Neural progenitor cell (in vitro differentiated cells): ENCODE data around the gene TFCP2. TPM values are rescaled to one million over a fixed set of nuclear protein-coding genes. Genes with fewer than 3 reads are reported as not detected.

Source experiments
- DNase-seq: peaks from one replicate; pipeline ENCODE4 v3.0.0-alpha.2; 2016; ENCODE audit warnings: low spot score
- H2AFZ ChIP-seq: fragments of 200-600 bp; sonication (generic); replicated peaks from 2 replicates; pipeline ENCODE4 v1.6.1; 2016; ENCODE audit warnings: antibody characterized with exemption
- H3F3A ChIP-seq: fragments of 200-600 bp; sonication (generic); 2 replicates; pipeline ENCODE4 v1.6.1; 2016; ENCODE audit warnings: antibody characterized with exemption, low read depth
- H3K27ac ChIP-seq: fragments of 200-600 bp; sonication (generic); 2 replicates; pipeline ENCODE4 v1.5.1; 2016; ENCODE audit warnings: mild to moderate bottlenecking
- H3K27me3 ChIP-seq: fragments of 200-600 bp; sonication (generic); 2 replicates; pipeline ENCODE4 v1.6.1; 2016; ENCODE audit warnings: mild to moderate bottlenecking, moderate library complexity
- H3K36me3 ChIP-seq: fragments of 200-600 bp; sonication (generic); 2 replicates; pipeline ENCODE4 v1.5.1; 2016
- H3K4me1 ChIP-seq: fragments of 200-600 bp; sonication (generic); 2 replicates; pipeline ENCODE4 v1.6.1; 2016; ENCODE audit warnings: mixed run types
- H3K4me2 ChIP-seq: fragments of 200-600 bp; sonication (generic); 2 replicates; pipeline ENCODE4 v1.6.1; 2016
- H3K4me3 ChIP-seq: fragments of 200-600 bp; sonication (generic); 2 replicates; pipeline ENCODE4 v1.5.1; 2016
- H3K79me2 ChIP-seq: fragments of 200-600 bp; sonication (generic); 2 replicates; pipeline ENCODE4 v1.6.1; 2016; ENCODE audit warnings: low read depth
- H3K9ac ChIP-seq: fragments of 200-600 bp; sonication (generic); 2 replicates; pipeline ENCODE4 v1.6.1; 2016
- H3K9me3 ChIP-seq: fragments of 200-600 bp; sonication (generic); 2 replicates; pipeline ENCODE4 v1.5.1; 2016; ENCODE audit warnings: low read depth
- H4K20me1 ChIP-seq: fragments of 200-600 bp; sonication (generic); 2 replicates; pipeline ENCODE4 v1.6.1; 2016; ENCODE audit warnings: low read depth
- H3K27ac Mint-ChIP-seq: 3 replicates; pipeline ENCODE4 v1.8.0; 2021; ENCODE audit warnings: mixed read lengths
- H3K27me3 Mint-ChIP-seq: 2 replicates; pipeline ENCODE4 v1.8.0; 2022; ENCODE audit warnings: low read depth, mild to moderate bottlenecking, inconsistent platforms, moderate library complexity, mixed read lengths; ENCODE audit not compliant: insufficient read depth
- H3K36me3 Mint-ChIP-seq: 3 replicates; pipeline ENCODE4 v1.8.0; 2021; ENCODE audit warnings: mixed read lengths
- H3K4me1 Mint-ChIP-seq: 3 replicates; pipeline ENCODE4 v1.8.0; 2021; ENCODE audit warnings: mixed read lengths
- H3K4me3 Mint-ChIP-seq: 3 replicates; pipeline ENCODE4 v1.8.0; 2021; ENCODE audit warnings: mild to moderate bottlenecking, moderate library complexity, mixed read lengths
- H3K9me3 Mint-ChIP-seq: 3 replicates; pipeline ENCODE4 v1.8.0; 2020; ENCODE audit warnings: mixed read lengths
- CTCF ChIP-seq: fragments of 200-600 bp; sonication (generic); IDR thresholded peaks from 2 replicates; pipeline ENCODE4 v1.5.1; 2017; ENCODE audit warnings: antibody characterized with exemption, mild to moderate bottlenecking
- EZH2 ChIP-seq: fragments of 200-600 bp; sonication (generic); IDR thresholded peaks from 2 replicates; pipeline ENCODE4 v1.6.1; 2017; ENCODE audit warnings: antibody characterized with exemption, mild to moderate bottlenecking, moderate library complexity
- EZH2phosphoT487 ChIP-seq: fragments of 200-600 bp; sonication (generic); IDR thresholded peaks from 2 replicates; pipeline ENCODE4 v1.6.1; 2017; ENCODE audit warnings: antibody characterized with exemption
- total RNA-seq: library from RNA; depleted of rRNA; stranded (reverse); fragments of >200 nt; gene quantifications from 2 replicates; pipeline ENCODE4 v1.2.3, GENCODE V29; 2015; ENCODE audit warnings: low replicate concordance

The TFCP2 gene
- total RNA-seq, 1 donor from 2014 or later, result 28.8 TPM

DNA sequence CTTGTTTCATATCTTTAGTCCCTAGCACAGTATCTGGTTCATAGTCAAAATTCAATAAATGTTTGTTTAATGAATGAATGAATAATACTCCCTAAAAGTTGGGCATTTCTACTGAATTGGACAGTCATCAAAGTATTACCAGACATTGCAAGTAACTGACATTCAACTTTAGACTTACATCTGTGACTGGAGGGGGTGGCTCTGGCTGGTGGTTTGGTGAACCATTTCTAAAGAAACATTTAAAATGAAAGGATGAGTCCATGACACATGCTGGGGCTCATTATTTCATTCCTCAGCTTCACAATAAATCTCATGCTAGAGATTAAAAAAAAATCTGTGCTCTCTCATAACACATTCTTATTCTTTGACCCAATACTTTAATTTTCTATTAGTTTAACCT, 69.0 kb downstream of the TFCP2 start:
- no peak overlapping the region for H3K4me3 ChIP-seq
- no peak for TF ChIP-seq EZH2
- no peak for TF ChIP-seq CTCF
- no peak for TF ChIP-seq EZH2phosphoT487
- H3K27me3 Mint-ChIP-seq, result no peaks in the 10 kb centered on the region
- no peak overlapping the region for H3K4me2 ChIP-seq
- H3K36me3 ChIP-seq, result peaks cover 21% of the 10 kb centered on the region
- H3K9ac ChIP-seq, result no peak overlapping the region
- peaks cover 4% of the 10 kb centered on the region for H3K4me1 Mint-ChIP-seq
- no peaks in the 10 kb centered on the region for H3K9me3 Mint-ChIP-seq
- H3K79me2 ChIP-seq, result no peaks in the 10 kb centered on the region
- H3F3A ChIP-seq, result no peaks in the 10 kb centered on the region
- no peaks in the 10 kb centered on the region for H3K4me1 ChIP-seq
- no peaks in the 10 kb centered on the region for H3K27me3 ChIP-seq
- no peak for DNase-seq
- no peaks in the 10 kb centered on the region for H3K9me3 ChIP-seq
- H3K4me3 Mint-ChIP-seq, result no peak overlapping the region
- no peak overlapping the region for H3K27ac ChIP-seq
- H4K20me1 ChIP-seq, result no peaks in the 10 kb centered on the region
- no peak overlapping the region for H2AFZ ChIP-seq
- H3K27ac Mint-ChIP-seq, result no peak overlapping the region
- peaks cover 23% of the 10 kb centered on the region for H3K36me3 Mint-ChIP-seq

- Mint-ChIP-seq H3K4me1 (no peaks in the 10 kb centered on the region), H3K27me3 (no peaks in the 10 kb centered on the region), H3K4me3 (no peak overlapping the region), H3K27ac (no peak overlapping the region), H3K36me3 (peaks cover 17% of the 10 kb centered on the region), H3K9me3 (no peaks in the 10 kb centered on the region)
- no peak overlapping the region for H3K4me3 ChIP-seq
- H3K36me3 ChIP-seq, result peaks cover 3% of the 10 kb centered on the region
- H3K4me2 ChIP-seq, result no peak overlapping the region
- no peaks in the 10 kb centered on the region for H3K27me3 ChIP-seq
- H3F3A ChIP-seq, result no peaks in the 10 kb centered on the region
- no peaks in the 10 kb centered on the region for H3K9me3 ChIP-seq
- TF ChIP-seq EZH2, result no peak
- no peak for TF ChIP-seq EZH2phosphoT487
- TF ChIP-seq CTCF, result no peak
- no peak overlapping the region for H3K9ac ChIP-seq
- H4K20me1 ChIP-seq, result no peaks in the 10 kb centered on the region
- H3K4me1 ChIP-seq, result no peaks in the 10 kb centered on the region
- H3K27ac ChIP-seq, result no peak overlapping the region
- DNase-seq, result no peak
- no peaks in the 10 kb centered on the region for H3K79me2 ChIP-seq
- no peak overlapping the region for H2AFZ ChIP-seq
These were observed 74.3 kb downstream of the TFCP2 start for GRCh38 chr12:51098611-51099010.

DNA sequence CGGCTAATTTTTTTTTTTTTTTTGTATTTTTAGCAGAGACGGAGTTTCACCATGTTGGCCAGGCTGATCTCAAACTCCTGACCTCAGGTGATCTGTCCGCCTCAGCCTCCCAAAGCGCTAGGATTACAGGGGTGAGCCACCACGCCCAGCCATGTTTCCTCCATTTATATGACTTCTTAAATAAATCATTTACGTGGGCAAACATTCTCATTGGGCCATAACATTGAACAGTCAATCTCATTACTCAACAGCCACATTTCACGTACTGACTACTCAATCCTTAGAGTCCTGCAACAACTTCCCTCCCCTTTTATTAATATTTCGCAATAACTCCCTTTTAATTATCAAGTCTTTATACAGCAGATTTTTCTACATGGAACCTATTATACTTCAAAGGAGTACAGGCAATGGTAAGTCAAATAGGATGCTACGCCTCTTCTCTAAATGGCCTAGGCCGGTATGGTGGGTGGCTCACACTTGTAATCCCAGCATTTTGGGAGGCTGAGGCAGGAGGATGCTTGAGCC, 82.2 kb downstream of the TFCP2 start:
- Histone ChIP-seq H4K20me1 (no peaks in the 10 kb centered on the region), H3K27me3 (no peaks in the 10 kb centered on the region), H3K9me3 (no peaks in the 10 kb centered on the region), H3K9ac (no peak overlapping the region), H3K79me2 (no peaks in the 10 kb centered on the region), H3K4me3 (no peak overlapping the region), H3F3A (peaks cover 4% of the 10 kb centered on the region), H3K4me1 (no peaks in the 10 kb centered on the region), H3K4me2 (no peak overlapping the region), H2AFZ (no peak overlapping the region), H3K36me3 (peaks cover 7% of the 10 kb centered on the region), H3K27ac (no peak overlapping the region)
- Mint-ChIP-seq H3K27me3 (no peaks in the 10 kb centered on the region), H3K4me3 (no peak overlapping the region), H3K27ac (no peak overlapping the region), H3K9me3 (no peaks in the 10 kb centered on the region), H3K4me1 (no peaks in the 10 kb centered on the region), H3K36me3 (peaks cover 11% of the 10 kb centered on the region)
- TF ChIP-seq EZH2phosphoT487 (no peak), CTCF (no peak), EZH2 (no peak)
- no peak for DNase-seq
